Measurements from ENCODE around the gene C4orf17. TPM values are rescaled to one million over a fixed set of nuclear protein-coding genes. Genes with fewer than 3 reads are reported as not detected.

The C4orf17 gene
- total RNA-seq, 3 donors from 2014 or later (not counting 1 experiment from before 2014, with no cell fraction given): not detected

DNA sequence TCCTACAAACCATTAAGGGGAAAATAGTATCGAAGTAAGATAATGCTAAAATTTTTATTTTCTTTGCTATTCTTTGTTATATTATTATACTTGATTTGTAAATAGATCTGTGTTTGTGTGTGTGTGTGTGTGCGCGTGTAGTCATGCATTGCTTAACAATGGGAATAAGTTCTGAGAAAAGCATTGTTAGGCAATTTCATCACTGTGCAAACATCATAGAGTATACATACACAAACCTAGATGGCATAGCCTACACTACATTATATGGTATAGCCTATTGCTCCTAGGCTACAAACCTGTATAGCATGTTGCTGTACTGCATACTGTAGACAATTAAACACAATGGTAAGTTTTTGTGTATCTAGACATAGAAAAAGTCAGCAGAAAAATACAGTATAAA, 80.9 kb downstream of the C4orf17 start:
- Mint-ChIP-seq H3K4me3 (no peak overlapping the region), H3K27me3 (ENCODE audit: low read depth in 2 of 2) (peaks cover under 1 to 38% of the 10 kb centered on the region in 2 donors), H3K27ac (no peak overlapping the region), H3K9me3 (no peaks in the 10 kb centered on the region), H3K4me1 (no peaks in the 10 kb centered on the region), H3K36me3 (no peaks in the 10 kb centered on the region)
- no CpG with 5 or more reads among the region's 3 CpGs for WGBS (ENCODE audit: insufficient coverage)
- Histone ChIP-seq H3K27ac (ENCODE audit: low read length) (no peak overlapping the region), H3K27me3 (ENCODE audit: control insufficient read depth, insufficient read depth, low read length) (peaks cover 2% of the 10 kb centered on the region), H3K4me3 (ENCODE audit: low read length) (no peak overlapping the region), H3K36me3 (ENCODE audit: control insufficient read depth, insufficient read depth, low read length) (no peaks in the 10 kb centered on the region), H3K4me1 (ENCODE audit: control insufficient read depth, insufficient read depth, low read length) (no peaks in the 10 kb centered on the region), H3K9me3 (ENCODE audit: control insufficient read depth, insufficient read depth, low read length) (no peaks in the 10 kb centered on the region)
- TF ChIP-seq, protein P1, sequence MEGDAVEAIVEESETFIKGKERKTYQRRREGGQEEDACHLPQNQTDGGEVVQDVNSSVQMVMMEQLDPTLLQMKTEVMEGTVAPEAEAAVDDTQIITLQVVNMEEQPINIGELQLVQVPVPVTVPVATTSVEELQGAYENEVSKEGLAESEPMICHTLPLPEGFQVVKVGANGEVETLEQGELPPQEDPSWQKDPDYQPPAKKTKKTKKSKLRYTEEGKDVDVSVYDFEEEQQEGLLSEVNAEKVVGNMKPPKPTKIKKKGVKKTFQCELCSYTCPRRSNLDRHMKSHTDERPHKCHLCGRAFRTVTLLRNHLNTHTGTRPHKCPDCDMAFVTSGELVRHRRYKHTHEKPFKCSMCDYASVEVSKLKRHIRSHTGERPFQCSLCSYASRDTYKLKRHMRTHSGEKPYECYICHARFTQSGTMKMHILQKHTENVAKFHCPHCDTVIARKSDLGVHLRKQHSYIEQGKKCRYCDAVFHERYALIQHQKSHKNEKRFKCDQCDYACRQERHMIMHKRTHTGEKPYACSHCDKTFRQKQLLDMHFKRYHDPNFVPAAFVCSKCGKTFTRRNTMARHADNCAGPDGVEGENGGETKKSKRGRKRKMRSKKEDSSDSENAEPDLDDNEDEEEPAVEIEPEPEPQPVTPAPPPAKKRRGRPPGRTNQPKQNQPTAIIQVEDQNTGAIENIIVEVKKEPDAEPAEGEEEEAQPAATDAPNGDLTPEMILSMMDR (IDR thresholded peaks at IDR 0.05): no peak
- ATAC-seq (no peak), DNase-seq (no peak)
- intact Hi-C loops (cut with micrococcal nuclease): no loop called here

Other genes starting within 250 kb of the C4orf17 start
- gene ADH1A, start 220.0 kb upstream of the C4orf17 start, total RNA-seq: not detected
- not detected for gene ADH1B, start 189.6 kb upstream of the C4orf17 start, total RNA-seq
- not detected for gene ADH1C, start 158.3 kb upstream of the C4orf17 start, total RNA-seq
- gene ADH7, start 75.7 kb upstream of the C4orf17 start, total RNA-seq: not detected
- 1 to 10 TPM; 1.6 to 2.6 (median 2.2) TPM for gene TRMT10A, start 53.0 kb downstream of the C4orf17 start, total RNA-seq
- not detected for gene MTTP, start 63.8 kb downstream of the C4orf17 start, total RNA-seq
- gene C4orf54, start 146.8 kb downstream of the C4orf17 start, total RNA-seq: not detected